HG02610 (cell line): ENCODE measurements around the gene SHROOM2.

Experiments used
- ATAC-seq: cut with Tn5 transposase; IDR thresholded peaks from one replicate; pipeline ENCODE4 v1.9.1; 2021; ENCODE audit warnings: mild to moderate bottlenecking, moderate library complexity; ENCODE audit not compliant: unreplicated experiment

SHROOM2 gene

DNA sequence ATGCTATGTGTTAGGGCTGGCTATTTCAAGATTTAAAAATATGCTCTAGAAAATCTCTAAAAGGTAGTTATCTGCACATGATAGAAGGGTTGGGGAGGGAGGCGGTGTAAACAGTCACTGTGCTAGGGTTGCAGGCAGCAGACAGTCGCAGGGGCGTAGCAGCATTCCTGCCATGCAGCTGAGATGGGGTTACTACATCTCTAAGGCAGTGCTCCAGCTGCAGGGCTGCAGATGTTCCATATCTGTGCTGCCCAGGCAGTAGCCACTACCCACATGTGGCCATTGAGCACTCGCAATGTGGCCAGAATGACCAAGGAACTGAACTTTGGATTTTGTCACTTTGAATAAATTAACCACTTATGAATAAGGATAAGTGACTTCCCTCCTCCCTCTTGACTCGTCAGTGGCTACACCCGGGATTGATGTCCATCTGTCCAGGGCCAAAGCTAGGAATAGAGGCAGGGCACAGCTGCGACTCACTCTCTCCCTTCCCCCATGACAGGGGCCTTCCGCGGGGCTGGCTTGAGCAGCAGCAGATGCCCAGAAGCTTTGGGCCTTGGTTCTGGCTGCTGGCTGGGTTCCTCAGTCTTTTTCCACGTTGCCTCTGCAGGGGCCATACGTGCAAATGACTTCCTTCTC, 101.5 kb downstream of the SHROOM2 start:
- no peak for ATAC-seq

DNA sequence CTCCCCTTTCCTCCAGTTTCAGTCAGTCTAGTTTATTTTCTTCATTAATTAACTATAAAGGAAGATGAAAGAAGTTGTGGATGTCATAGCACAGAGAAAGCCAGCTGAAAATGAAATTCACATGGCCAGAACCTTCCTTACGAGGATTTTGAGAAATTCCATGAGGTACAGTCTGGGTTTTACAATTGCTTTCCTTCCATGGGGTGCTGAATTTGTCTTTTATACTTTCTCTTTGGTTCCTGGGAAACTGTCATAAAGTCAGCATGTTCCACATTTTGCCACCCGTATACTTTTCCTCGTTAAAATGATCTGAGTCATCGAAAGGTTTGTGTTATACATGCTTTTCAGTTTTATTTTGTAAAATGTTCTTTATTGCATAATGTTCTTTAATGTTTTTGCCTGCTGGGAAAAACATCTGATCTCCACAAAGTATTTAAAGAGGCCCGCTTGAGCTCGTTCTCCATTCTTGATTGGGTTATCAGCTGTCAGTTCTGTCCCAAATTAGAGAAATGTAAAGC, 102.8 kb downstream of the SHROOM2 start:
- no peak for ATAC-seq

DNA sequence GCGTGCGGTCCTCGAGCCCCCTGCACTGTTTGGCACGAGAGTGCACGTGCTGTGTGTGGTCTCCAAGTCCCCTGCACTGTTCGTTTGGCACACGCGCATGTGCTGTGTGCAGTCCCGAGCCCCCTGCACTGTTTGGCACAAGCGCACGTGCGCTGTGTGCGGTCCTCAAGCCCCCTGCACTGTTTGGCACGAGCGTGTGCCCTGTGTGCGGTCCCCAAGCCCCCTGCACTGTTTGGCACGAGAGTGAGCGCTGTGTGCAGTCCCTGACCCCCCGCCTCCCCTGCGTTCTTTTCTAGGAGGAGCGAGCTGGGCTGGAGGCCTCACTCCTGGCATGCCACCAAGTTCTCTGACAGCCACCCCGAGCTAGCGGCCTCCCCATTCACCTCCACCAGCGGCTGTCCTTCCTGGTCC, 104.5 kb downstream of the SHROOM2 start:
- ATAC-seq, result no peak

DNA sequence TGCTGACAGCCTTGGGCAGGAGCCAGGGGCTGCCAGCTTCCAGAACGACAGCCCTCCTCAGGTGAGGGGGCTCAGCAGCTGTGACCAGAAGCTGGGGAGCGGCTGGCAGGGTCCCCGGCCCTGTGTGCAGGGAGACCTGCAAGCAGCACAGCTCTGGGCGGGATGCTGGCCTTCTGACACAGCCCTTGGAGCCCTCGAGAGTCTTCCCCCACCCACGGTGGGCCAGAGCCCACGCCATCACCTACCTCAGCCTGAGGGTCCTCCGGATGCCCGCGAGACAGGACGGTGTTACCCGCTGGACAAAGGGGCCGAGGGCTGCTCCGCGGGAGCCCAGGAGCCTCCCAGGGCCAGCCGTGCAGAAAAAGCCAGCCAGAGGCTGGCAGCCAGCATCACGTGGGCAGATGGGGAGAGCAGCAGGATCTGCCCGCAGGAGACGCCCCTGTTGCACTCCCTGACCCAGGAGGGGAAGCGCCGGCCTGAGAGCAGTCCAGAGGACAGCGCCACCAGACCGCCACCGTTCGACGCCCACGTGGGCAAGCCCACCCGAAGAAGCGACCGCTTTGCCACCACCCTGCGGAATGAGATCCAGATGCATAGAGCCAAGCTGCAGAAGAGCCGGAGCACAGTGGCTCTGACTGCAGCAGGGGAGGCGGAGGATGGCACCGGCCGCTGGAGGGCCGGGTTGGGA, 109.1 kb downstream of the SHROOM2 start:
- ATAC-seq, result no peak

DNA sequence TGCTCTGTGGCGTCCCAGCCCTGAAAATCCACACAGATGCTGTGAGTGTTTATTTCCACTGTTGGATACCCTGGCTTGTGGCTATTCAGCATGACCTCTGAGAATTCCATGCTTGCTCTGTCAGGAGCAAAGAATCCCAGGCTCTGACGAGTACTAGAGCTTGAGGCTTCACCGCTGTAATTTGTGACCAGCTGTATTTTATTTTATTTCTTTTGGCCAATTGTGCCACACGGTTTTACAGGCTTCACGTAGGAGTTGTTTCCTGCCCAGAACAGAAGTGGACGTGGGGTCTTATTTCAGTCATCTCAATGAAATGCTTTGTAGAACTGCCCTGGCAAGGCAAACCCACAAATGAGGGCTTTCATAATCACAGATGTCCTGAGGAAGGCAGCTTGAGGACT, 111.5 kb downstream of the SHROOM2 start:
- no peak for ATAC-seq

DNA sequence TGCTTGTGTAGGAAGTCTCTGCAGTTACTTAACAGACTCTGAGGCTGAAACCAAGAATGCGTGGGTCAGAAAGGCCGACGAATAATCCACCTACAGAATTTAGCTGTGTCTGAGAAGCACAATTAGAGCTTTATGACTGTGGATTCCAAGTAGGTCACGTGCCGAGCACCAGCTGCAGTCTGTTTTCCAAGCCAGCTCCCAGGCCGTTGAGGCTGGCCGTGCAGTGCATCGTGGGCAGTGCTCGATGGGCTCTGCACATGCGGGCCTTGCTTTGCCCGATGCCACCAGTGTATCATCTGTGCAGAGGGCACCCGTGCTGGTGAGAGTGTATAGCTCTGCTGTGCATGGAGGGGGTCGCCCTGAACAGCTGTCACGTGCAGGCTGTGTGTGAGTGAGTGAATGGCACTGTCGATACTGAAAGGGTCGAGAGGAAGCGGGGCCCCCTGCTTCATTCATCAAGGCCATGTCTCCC, 113.4 kb downstream of the SHROOM2 start:
- no peak for ATAC-seq

DNA sequence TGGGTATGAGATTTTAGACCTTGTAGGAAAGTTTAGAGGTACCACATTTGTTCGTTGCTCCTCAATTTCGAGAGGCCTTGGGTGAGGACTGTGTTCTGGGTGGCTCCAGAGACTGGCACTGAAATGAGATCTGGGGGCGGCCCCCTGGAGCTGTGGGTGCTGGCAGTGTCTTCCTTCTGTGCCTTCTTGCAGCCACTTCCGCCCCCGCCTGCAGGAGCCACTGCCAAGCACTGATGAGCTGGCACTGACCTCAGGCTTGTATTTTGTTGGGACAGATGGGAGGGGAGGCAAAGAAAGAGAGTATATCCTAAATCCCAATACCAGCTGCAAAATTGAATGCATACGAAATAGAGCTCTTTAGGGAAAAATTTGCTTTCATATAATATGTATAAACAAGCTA, 116.4 kb downstream of the SHROOM2 start:
- ATAC-seq, result no peak

DNA sequence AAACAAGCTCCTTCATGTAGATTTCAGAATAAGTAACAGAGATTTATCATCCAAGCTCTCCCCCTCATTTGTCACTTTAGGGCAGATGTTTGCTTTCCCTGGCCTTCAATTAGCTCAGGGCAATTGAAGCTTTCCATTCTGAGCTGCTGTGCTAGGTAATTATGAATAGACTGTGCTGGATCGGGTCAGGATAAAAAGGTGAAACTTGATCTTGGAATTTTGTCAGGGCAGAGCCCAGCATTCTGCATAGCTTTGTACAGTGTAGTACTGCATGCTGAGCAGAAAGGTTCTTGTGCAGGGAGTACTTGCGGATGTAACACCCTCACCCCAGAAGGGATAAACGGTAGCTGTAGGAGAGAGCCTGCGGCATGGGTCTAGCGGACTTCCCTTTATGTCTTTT, 116.9 kb downstream of the SHROOM2 start:
- ATAC-seq, result no peak

DNA sequence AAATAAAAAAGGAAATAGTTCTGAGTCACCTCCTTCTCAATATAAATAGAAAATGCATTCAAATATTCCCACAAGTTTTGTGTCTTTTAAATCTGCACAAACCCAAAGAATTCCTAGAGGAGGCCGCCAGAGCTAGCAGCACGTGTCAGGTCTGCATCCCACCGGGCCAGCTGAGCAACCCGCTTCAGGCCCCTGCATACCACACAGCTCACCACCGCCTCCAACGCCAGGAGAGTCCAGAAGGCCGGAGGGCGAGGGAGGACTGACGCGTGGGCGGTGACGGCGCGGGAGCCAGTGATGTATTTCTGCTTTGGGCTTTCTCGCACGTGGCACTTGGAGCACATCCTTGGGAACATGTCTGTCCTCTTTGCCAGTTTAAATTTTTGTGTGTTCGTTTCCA, 119.1 kb downstream of the SHROOM2 start:
- no peak for ATAC-seq

DNA sequence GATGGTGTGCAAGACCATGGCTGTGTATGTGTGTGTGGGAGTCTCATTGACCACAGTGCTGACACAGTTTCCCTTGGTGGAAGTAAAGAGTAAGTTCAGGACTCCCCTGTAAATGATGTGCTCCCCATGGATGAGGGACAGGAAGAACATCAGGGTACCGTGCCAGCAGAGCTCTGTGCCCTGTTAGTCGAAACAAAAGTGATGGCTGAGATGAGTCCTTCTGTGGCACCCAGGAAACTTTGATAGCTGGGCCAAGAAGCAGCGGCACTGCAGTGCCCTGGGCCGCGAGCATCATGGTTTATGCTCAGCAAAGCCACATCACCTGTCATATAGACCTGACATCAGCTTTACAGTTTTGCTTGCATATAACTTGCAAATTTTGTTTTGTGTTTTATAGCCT, 119.5 kb downstream of the SHROOM2 start:
- ATAC-seq, result no peak

DNA sequence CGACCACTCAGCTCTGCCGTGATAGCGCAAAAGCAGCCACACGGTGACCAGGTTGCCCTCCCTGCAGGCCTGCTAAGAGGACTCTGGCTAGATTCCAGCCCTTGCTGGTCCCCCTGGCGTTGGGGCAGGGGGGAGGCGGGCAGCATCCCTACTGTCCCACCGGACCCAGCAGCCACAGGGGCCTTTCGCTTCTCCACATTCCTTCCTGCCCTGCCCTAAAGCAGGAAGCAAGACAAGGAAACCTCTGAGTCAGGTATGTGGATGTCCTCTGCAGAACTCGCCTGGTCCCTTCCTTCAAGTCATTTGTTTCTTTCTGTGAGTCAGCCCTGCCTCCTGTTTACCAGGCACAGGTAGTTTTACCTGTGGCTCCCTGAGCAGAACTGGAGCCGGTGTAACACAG, 120.7 kb downstream of the SHROOM2 start:
- no peak for ATAC-seq

DNA sequence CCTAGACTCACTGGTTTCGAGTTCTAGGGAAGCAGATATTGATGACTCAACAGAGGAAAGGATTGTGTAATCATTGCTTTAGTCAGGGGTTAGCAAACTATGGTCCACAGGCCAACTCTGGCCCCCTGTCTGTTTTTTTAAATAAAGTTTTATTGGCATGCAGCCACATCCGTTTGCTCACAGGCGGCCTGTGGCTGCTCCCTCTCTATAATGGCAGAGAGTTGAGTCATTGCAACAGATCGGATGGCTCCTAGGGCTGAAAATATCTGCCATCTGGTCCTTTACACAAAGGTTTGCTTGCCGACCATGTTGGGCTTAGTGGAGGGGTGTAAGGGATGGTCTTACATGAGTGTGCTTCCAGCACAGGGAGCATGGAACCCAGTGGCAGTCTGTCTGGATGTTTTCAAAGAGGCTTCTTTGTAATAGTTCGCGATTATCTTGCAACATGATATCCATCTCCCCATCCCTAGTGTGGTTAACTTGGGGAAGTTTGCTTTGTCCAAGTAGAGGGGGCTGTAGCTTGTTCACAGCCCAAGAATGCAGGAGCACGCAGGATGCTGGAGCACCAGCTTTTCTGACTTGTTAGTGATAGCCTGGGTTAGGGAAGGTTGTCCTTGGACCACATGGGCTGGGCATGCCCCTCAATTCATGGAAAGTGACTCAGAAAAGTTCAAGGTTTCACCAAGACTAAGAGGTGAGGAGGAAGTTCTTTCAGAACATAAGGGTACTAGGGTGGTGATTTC, 121.6 kb downstream of the SHROOM2 start:
- no peak for ATAC-seq

DNA sequence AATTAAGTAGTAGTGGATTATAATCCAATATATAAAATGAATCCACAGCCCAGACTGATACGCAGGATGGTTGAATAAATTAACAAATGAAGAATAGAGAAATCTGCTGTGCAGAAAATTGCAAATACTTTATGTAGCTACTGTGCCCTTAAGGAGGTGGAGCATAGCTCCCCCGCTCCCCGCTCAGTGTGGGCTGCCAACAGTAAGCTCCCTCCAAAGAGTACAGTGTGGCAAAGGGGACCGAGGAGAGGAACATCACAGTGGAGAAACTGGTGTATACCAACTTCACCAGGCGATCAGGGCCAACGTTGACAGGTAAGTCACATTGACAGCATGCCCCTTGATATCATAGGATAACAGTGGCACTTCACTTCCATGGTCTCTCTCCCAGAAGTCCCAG, 123.0 kb downstream of the SHROOM2 start:
- no peak for ATAC-seq

DNA sequence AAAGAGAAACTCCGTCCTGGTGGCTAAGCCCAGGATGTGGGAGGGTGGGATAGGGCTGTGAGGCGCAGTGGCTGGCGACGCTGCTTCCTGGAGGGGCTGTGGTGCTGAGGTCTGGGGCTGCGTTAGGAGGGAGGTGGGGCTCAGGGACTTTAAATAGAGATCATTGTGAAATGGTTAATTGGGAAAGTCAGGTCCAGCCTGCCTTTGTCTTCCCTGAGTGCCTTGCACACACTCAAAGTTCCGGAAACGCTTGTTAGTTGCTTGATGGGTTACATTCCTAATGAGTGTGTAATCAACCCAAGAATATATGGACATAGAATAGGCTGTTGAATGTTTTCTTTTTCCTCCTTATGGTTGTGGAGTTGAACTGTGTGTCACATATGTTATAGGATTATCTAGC, 125.3 kb downstream of the SHROOM2 start:
- ATAC-seq, result no peak

DNA sequence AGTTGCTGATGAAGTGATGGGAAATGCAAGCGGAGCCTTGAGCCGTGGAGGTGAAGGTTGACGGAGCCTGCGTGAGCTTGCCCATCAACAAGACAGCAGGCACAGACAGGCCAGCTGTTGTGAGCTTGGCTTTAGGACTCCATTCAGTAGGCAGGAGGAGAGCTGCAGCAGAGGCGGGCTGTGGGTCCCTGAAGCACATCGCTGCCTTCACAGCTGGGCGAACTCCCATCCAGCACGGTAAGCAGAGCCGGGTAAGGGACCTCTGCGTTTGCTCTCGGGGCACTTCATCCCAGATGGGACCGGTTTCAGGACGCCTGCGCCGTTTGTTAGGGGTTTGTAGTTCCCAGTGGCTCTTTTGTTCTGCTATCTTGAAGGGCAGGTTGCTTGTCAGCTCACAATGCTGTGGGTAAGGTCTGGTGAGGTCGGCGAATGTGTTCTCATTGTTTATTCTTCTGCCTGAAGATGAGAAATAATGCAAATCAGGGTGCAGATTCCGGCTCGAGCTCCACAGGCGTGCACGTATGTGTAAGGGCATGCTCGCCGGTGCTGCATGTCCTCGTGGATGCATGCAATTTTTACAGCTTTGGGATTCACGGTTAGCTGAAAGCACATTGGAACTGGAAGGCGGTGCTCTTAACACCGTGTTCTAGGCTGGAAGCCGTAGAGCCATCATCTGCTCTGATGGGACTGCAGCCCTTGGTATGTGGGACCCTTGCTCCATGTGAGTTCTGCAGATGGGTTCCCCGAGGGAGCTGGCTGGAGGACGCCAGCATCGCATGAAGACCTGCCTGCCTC, 126.3 kb downstream of the SHROOM2 start:
- no peak for ATAC-seq

DNA sequence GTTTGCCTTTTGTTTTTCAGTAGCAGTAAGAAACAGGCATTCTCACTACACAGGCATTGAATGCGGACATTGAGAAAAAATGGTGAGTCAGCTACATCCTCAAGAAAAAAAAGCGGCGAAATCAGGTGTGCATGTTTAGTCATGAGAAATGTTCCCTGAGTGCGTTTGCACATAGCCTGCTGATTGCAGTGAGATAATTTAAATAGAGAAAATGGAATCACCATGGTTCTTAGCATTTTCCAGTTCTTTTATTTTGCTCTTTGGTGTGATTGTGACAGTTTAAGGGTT, 126.9 kb downstream of the SHROOM2 start:
- ATAC-seq, result no peak

DNA sequence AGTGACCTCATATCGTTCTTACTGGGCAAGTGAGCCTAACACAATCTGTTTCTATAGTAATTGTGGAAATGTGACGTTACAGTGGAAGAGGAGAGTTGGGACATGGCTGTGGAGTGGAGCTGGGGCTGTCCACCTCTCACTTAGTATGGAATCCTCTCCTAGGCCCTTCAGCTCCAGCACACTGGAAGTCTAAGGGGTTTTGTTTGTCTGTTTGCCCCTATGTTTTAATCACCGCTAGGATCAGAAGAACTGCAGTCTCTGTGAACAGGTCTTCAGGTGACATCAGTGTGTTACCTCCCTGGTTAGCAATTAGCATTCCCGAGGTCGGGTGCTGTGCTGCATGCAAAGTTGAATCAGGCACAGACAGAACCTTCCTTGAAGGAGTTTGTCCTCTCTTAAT, 131.6 kb downstream of the SHROOM2 start:
- ATAC-seq, result no peak

DNA sequence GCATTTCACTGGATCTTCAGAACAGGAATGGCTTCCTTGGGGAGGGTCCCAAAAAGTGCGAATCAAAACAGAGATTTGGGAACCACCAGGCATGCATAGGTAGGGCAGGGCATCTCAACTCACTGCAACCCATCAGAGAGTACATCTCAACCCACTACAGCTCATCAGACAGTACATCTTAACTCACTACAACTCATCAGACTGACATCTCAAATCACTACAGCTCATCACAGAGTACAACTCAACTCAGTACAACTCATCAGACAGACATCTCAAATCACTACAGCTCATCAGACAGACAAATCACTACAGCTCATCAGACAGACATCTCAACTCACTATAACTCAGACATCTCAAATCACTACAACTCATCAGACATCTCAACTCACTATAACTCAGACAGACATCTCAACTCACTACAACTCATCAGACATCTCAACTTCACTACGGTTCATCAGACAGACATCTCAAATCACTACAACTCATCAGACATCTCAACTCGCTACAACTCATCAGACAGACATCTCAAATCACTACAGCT, 133.5 kb downstream of the SHROOM2 start:
- no peak for ATAC-seq

DNA sequence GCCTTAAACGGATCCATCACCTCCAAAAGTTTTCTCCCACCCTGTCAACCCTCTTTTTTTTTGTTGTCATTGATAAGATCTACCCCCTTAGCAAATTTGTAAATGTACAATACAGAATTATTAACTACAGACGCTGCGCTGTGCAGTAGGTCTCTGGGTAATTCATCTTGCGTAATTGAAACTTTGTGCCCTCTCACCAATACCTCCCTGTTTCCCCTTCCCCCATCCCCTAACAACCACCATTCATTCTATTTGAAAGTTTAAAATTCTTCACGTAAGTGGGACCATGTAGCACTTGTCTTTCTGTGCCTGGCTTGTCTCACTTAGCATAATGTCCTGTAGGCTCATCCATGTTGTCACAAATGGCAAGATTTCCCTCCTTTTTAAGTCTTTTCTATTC, 135.2 kb downstream of the SHROOM2 start:
- no peak for ATAC-seq

DNA sequence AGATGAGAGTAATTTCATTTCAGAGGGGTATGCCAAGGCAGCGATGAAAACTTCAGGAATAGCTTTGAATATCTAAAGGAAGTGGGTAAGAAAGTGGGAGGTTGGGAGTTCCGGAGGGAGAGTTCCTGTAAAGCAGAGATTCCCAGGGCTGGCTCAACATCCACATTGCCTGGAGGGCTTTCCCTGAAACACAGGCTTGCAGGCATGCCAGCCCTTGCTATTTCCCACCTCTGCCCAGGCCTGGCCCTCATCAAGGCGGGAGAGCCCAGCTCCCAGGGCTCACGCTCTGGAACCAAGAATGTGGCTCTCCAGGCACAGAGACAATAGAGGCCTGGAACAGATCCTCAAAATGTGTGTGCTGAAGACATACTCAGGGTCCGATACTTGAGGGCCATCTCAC, 137.1 kb downstream of the SHROOM2 start:
- no peak for ATAC-seq

DNA sequence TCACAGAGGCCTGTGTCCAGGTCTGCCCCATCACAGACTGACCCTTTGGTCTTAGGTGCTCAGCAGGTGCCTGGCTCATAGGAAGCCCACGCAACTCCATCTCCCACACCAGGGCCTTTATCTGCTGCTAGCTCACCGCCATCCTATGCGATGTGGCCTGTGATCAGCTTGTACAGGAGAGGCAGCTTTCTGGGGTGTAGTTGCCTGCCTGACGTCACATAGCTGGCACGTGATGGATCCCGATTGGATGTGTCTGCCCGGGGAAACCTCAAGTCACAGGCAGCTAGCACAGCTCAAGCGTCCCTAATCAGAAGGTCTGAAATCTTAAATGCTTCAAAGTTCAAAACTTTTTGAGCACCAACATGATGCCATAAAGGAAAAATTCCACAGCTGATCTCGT, 139.8 kb downstream of the SHROOM2 start:
- ATAC-seq, result no peak
